Hematopoietic multipotent progenitor cell treated with erythropoietin and hydrocortisone succinate and interleukin-3 and kit ligand, for 17 days (in vitro differentiated cells): ENCODE measurements around the gene PRPSAP2.
"Not testable (repeated sequence)": the region's sequence is repeated elsewhere in the genome, so short reads cannot be mapped to it uniquely, and the experiment has no call there.

Experiments used
- DNase-seq: peaks from one replicate; pipeline ENCODE4 v3.0.0-alpha.2; 2015; ENCODE audit warnings: low spot score

Gene PRPSAP2

GRCh38 chr17:18889658-18890057, 31.7 kb downstream of the PRPSAP2 start:
- DNase-seq, result no peak

- DNase-seq, result no peak
Observed at GRCh38 chr17:18891541-18891940, 33.6 kb downstream of the PRPSAP2 start.

DNA sequence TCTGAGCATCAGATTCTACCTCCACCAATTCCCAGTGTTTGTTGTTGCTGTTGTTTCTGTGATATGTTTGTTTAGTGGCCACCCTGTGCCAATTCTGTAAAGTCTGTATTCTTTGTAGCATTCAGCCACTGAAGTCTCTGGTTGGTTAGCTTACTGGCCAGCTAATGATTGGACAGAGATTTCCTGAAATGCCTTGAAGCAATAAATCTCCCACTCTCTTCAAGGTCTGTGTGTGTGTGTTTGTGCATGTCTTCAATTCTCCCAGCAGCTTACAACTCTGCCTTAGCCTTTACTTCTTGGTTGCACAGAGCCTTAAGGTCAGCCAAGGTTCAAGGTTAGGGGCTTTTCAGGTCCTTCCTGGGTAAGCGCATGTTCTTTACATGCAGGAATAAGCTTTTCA, 38.2 kb downstream of the PRPSAP2 start:
- no peak for DNase-seq

GRCh38 chr17:18896947-18897346, 39.0 kb downstream of the PRPSAP2 start:
- DNase-seq, result no peak

GRCh38 chr17:18904482-18904881, 46.6 kb downstream of the PRPSAP2 start:
- DNase-seq, result no peak

- DNase-seq, result no peak
Observed at GRCh38 chr17:18905226-18905625, 47.3 kb downstream of the PRPSAP2 start.

DNA sequence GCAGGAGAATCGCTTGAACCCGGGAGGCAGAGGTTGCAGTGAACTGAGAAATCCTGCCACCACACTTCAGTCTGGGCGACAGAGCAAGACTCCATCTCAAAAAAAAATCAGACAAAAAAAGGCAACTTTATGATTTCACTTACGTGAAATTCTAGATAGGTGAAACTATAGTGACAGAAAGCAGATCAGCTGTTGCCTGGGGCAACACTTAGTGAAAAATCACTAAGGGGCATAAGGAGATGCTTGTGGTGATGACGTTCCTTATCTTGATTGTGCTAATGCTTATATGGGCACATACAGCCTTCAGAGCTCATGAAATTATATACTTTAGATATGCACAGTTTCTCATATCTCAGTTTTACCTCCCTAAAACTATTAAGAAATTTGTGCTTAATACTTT, 52.4 kb downstream of the PRPSAP2 start:
- no peak for DNase-seq

GRCh38 chr17:18910881-18911280, 53.0 kb downstream of the PRPSAP2 start:
- no peak for DNase-seq

- no peak for DNase-seq
Observed at GRCh38 chr17:18916816-18917500, 59.0 kb downstream of the PRPSAP2 start.

GRCh38 chr17:18917506-18918032, 59.6 kb downstream of the PRPSAP2 start:
- DNase-seq, result no peak

GRCh38 chr17:18919963-18920362, 62.0 kb downstream of the PRPSAP2 start:
- no peak for DNase-seq

- DNase-seq, result no peak
Observed at GRCh38 chr17:18920911-18921441, 63.0 kb downstream of the PRPSAP2 start.

DNA sequence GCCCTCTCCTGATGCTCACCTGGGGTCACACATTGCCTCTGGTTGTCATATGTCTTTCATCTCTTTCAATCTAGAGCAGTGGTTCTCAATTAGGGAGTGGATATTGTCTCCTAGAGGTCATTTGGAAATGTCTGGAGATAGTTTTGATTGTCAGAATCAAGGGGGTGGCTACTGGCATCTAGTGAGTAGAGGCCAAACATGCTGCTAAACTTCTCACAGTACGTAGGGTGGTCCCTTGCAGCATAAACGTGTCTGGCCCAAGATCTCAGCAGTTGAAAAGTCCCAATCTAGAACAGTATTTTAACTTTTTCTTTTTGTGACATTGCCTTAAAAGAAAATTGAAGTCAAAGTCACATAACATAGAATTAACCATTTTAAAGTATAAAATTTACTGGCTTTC, 63.6 kb downstream of the PRPSAP2 start:
- DNase-seq, result no peak

GRCh38 chr17:18921912-18922451, 64.1 kb downstream of the PRPSAP2 start:
- no peak for DNase-seq

GRCh38 chr17:18922596-18922995, 64.7 kb downstream of the PRPSAP2 start:
- DNase-seq, result not testable (repeated sequence)

- DNase-seq, result no peak
Observed at GRCh38 chr17:18925187-18925586, 67.3 kb downstream of the PRPSAP2 start.

- DNase-seq, result peak; percentile 42
Observed at GRCh38 chr17:18928628-18929125, 70.7 kb downstream of the PRPSAP2 start.

DNA sequence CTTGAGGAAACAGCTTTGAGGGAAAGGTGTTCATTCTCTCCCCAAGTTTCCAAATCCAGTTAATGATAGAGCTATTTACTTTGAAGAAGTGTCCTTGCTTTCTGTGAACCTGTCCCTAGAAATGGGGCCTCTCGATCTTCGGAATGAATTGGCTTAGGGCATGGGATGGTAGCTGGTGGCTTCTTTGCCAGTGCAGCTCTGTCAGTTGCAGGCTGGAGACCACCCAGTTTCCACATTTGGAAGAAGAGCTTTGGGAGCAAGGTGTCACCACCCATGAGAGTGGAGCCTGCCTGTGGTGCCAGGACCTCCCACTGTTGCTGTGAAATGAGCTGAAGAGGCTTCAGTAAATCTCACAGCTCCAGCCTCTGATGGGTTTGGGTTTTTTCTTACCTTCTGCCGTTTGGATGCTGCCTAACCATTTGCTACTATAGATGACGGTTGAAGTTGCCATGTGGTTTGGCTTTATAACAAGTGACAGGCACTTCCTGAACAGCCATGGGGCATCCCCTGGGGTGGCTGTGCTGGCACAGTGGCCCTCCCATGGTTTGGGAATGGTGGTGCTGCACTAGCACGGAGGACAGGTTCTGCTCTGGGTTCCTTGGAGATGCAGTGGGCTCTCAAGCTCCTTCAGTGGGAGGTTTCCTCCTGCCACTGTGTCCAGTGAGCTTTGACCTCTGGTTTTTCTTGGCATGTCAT, 74.6 kb downstream of the PRPSAP2 start:
- DNase-seq, result no peak

DNA sequence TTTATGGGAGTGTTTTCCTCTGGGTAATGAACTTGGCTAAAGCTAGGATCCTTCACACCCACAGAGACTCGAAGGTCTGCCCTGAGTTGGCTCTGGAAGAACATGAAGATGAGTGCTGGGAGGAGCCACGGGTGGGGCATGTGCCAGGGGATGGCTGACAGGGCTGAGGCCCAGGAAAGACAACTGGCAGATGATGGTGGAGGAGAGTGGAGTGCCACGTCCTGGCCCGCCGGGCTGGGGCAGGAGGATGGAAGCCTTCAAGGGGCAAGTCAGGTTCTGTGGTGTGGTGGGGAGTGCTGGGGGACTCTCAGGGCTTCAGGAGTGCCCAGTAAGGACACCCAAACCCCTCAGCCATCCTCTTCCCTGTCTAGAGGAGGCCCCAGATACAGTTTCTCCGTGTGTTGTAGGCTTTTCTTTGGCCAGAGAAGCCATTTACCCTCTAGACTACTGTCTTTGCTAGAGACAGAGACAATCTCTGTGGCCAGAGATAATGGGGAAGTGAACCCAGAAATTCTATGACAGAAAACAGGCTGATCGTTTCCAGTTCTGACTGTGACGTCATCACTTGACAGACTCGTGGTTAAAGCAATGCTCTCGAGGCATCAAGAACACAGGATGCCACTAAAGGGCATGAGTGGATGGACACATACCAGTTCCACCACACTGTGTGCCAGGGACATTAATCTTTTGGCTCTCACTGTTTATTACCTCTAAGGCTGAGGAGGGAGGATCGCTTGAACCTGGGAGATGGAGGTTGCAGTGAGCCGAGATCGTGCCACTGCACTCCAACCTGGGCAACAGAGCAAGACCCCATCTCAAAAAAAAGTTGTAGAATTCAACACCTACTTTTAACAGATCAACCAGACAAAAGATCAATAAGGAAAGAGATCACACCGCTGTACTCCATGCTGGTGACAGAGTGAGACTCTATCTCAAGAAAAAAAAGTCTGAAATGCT, 75.4 kb downstream of the PRPSAP2 start:
- no peak for DNase-seq

DNA sequence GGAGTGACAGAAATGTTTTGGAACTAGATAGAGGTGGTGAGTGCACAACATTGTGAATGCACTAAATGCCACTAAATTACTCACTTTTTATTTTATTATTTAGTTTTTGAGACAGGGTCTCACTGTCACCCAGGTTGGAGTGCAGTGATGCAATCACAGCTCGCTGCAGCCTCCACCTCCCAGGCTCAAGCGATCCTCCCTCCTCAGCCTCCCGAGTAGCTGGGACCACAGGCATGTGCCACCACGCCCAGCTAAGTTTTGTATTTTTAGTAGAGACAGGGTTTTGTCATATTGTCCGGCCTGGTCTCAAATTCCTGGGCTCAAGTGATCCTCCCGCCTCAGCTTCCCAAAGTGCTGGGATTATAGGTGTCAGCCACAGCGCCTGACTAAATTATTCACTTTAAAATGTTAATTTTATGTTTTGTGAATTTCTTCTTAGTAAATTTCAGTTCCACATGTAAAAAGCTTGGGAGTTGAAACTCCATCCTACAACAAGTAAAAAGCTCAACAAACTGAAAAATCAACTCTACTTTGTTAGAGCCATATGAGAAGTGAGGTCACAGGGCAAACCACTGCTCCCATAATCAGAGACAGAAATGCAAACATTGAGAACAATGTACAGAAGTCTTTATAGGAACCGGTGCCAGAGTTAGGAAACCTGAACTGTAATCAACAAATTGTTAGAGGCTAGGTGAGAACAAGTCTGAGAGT, 80.2 kb downstream of the PRPSAP2 start:
- no peak for DNase-seq

GRCh38 chr17:18938692-18939023, 80.7 kb downstream of the PRPSAP2 start:
- DNase-seq, result no peak
